ENCODE results near the gene LARGE1. TPM values are rescaled to one million over a fixed set of nuclear protein-coding genes. Genes with fewer than 3 reads are reported as not detected.

The LARGE1 gene
- total RNA-seq, 1 donor from 2014 or later: 0.89 TPM

- Mint-ChIP-seq H3K27me3 (ENCODE audit: low read depth) (no peaks in the 10 kb centered on the region), H3K4me1 (ENCODE audit: low read depth) (no peaks in the 10 kb centered on the region), H3K27ac (no peak overlapping the region), H3K36me3 (ENCODE audit: low read depth) (no peaks in the 10 kb centered on the region), H3K4me3 (ENCODE audit: low read depth) (no peak overlapping the region), H3K9me3 (peaks cover 5% of the 10 kb centered on the region)
- no peak for DNase-seq (ENCODE audit: low spot score)
- intact Hi-C loops (cut with micrococcal nuclease): no loop called here
These were observed 336.1 kb downstream of the LARGE1 start for GRCh38 chr22:33584152-33584551.

- DNase-seq (ENCODE audit: low spot score): no peak
- intact Hi-C loops (cut with micrococcal nuclease): no loop called here
- Mint-ChIP-seq H3K27me3 (ENCODE audit: low read depth) (no peaks in the 10 kb centered on the region), H3K4me1 (ENCODE audit: low read depth) (no peaks in the 10 kb centered on the region), H3K9me3 (peaks cover 5% of the 10 kb centered on the region), H3K36me3 (ENCODE audit: low read depth) (no peaks in the 10 kb centered on the region), H3K4me3 (ENCODE audit: low read depth) (no peak overlapping the region), H3K27ac (no peak overlapping the region)
These were observed 337.4 kb downstream of the LARGE1 start for GRCh38 chr22:33582822-33583400.

DNA sequence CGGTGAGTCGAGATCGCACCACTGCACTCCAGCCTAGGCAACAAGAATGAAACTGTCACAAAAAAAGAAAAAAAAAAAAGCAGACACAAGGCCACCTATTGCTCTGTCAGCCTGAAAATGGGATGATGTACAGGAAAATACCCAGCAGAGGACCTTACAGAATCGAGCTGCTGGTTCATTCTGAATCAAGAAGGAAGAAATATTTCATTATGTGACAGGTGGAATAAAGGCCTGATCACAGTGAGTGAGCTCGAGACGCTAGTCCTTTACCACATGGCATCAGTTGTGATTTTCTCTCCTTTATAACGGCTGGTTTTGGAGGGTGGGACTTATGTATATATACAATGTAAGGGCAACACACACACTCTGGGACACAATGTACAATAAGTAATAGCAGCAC, 340.0 kb downstream of the LARGE1 start:
- H3K27me3 Mint-ChIP-seq (ENCODE audit: low read depth): no peaks in the 10 kb centered on the region
- H3K4me1 Mint-ChIP-seq (ENCODE audit: low read depth): no peaks in the 10 kb centered on the region
- no peaks in the 10 kb centered on the region for H3K36me3 Mint-ChIP-seq (ENCODE audit: low read depth)
- no peak for DNase-seq (ENCODE audit: low spot score)
- peaks cover 3% of the 10 kb centered on the region for H3K9me3 Mint-ChIP-seq
- H3K4me3 Mint-ChIP-seq (ENCODE audit: low read depth): no peak overlapping the region
- no peak overlapping the region for H3K27ac Mint-ChIP-seq
- intact Hi-C loops (cut with micrococcal nuclease): no loop called here

DNA sequence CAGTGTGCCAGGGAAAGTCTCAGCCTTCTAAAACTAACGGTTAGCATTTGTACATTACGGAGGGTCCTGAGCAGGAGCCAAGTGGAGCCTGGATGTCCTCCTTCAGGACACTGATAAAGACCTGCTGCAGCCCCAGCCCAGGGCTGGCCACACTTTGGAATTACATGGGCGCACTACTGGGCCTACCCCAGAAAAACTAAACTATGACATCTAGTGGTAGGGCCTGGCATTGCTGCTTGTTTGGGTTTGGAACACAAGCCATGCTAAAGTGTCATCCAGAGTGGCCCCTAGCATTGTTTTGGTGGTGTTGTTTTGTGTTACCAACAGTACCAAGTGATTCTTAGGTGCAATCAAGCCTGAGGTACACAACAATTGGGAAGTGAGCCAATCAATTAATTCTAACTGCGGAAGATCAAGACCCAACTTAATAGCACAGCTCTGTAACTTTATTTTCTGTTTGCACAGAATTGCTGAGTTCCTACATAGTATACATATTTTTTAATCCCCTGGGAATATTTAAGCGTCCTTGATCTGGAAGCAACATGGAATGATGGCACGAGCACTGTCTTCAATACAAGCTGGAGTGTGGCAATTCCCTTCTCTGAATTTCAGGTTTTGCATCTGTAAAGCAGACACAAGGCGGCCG, 340.7 kb downstream of the LARGE1 start:
- intact Hi-C loops (cut with micrococcal nuclease): loop anchor here (1.0 kb wide), 1 partner anchor 60 kb away; no protein-coding TSS in a partner anchor
- Mint-ChIP-seq H3K27ac (no peak overlapping the region), H3K9me3 (no peaks in the 10 kb centered on the region), H3K36me3 (ENCODE audit: low read depth) (no peaks in the 10 kb centered on the region), H3K4me1 (ENCODE audit: low read depth) (no peaks in the 10 kb centered on the region), H3K4me3 (ENCODE audit: low read depth) (no peak overlapping the region), H3K27me3 (ENCODE audit: low read depth) (no peaks in the 10 kb centered on the region)
- DNase-seq (ENCODE audit: low spot score): peak; percentile 17

- no peak for DNase-seq (ENCODE audit: low spot score)
- no peaks in the 10 kb centered on the region for H3K36me3 Mint-ChIP-seq (ENCODE audit: low read depth)
- intact Hi-C loops (cut with micrococcal nuclease): loop anchor here (1.0 kb wide), 1 partner anchor 59 kb away; no protein-coding TSS in a partner anchor
- no peaks in the 10 kb centered on the region for H3K27me3 Mint-ChIP-seq (ENCODE audit: low read depth)
- no peaks in the 10 kb centered on the region for H3K4me1 Mint-ChIP-seq (ENCODE audit: low read depth)
- no peak overlapping the region for H3K4me3 Mint-ChIP-seq (ENCODE audit: low read depth)
- no peak overlapping the region for H3K27ac Mint-ChIP-seq
- H3K9me3 Mint-ChIP-seq: no peaks in the 10 kb centered on the region
These were observed 341.5 kb downstream of the LARGE1 start for GRCh38 chr22:33578752-33579151.

DNA sequence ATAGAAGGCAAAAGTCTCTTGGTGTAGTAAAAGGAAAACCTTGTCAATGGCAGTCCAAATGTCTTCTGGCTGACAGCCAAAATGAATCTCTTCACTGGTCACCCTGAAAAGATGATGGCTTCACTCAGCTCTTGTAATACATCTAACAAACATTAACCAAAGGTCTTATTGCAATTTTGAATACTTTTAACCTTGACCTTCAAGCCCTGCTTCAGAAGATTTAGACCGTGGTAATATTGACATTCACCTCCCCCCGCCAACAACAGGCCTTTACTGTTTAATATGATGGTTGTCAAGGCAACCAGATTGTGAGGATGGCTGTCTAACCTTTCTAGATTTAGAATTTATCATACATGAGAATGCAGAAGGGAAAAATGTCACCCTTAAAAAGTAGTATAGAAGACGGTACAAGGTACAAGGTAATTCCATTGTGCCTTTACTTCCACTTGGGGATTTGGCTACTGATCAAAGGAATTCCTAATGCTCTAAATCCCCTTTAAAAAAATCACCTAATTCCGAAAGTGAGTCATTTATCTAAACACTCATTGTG, 342.3 kb downstream of the LARGE1 start:
- no peaks in the 10 kb centered on the region for H3K27me3 Mint-ChIP-seq (ENCODE audit: low read depth)
- no peak for DNase-seq (ENCODE audit: low spot score)
- intact Hi-C loops (cut with micrococcal nuclease): no loop called here
- no peaks in the 10 kb centered on the region for H3K4me1 Mint-ChIP-seq (ENCODE audit: low read depth)
- no peak overlapping the region for H3K27ac Mint-ChIP-seq
- no peaks in the 10 kb centered on the region for H3K9me3 Mint-ChIP-seq
- H3K4me3 Mint-ChIP-seq (ENCODE audit: low read depth): no peak overlapping the region
- no peaks in the 10 kb centered on the region for H3K36me3 Mint-ChIP-seq (ENCODE audit: low read depth)

DNA sequence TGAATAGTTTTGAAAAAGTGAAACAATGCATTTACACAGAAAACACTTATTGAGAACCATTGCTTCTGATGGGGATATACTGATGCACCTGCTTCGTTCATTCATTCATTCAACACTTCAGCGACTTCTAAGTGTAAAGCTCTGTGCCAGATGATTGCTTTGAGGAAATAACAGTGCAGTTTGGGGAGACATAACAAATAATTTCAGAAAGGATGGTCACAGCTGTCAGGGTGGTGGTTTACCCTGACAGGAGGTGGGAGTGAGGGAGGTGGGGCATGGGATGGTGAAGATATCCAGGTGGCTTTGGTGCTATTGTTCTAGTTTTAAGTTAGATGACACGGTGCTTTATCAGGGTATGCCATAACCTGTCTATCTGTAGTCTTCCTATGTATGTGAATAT, 344.1 kb downstream of the LARGE1 start:
- no peak overlapping the region for H3K4me3 Mint-ChIP-seq (ENCODE audit: low read depth)
- no peaks in the 10 kb centered on the region for H3K27me3 Mint-ChIP-seq (ENCODE audit: low read depth)
- no peaks in the 10 kb centered on the region for H3K4me1 Mint-ChIP-seq (ENCODE audit: low read depth)
- H3K36me3 Mint-ChIP-seq (ENCODE audit: low read depth): no peaks in the 10 kb centered on the region
- H3K27ac Mint-ChIP-seq: no peak overlapping the region
- no peaks in the 10 kb centered on the region for H3K9me3 Mint-ChIP-seq
- intact Hi-C loops (cut with micrococcal nuclease): no loop called here
- DNase-seq (ENCODE audit: low spot score): no peak

GRCh38 chr22:33575771-33576170, 344.5 kb downstream of the LARGE1 start:
- no peaks in the 10 kb centered on the region for H3K36me3 Mint-ChIP-seq (ENCODE audit: low read depth)
- no peak overlapping the region for H3K4me3 Mint-ChIP-seq (ENCODE audit: low read depth)
- no peaks in the 10 kb centered on the region for H3K4me1 Mint-ChIP-seq (ENCODE audit: low read depth)
- intact Hi-C loops (cut with micrococcal nuclease): no loop called here
- no peaks in the 10 kb centered on the region for H3K9me3 Mint-ChIP-seq
- no peaks in the 10 kb centered on the region for H3K27me3 Mint-ChIP-seq (ENCODE audit: low read depth)
- DNase-seq (ENCODE audit: low spot score): no peak
- H3K27ac Mint-ChIP-seq: no peak overlapping the region

DNA sequence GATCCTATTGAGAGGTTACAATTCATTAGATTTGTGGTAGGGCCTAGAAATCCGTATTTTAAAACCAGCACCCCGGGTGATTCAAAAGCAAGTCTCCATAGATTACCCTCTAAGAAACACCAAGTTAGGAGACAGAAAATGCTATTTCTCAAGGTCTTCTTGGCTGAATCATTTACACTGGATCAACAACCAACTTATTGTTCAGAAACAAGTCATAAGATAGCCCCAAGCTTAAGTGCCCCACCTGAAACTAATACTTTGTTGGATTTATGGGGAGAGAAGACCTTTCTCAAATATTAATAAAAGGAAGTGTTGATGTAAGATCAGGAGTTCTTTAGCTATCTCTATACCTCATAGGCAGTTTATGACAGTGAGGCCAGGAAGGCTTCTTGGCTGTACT, 345.2 kb downstream of the LARGE1 start:
- H3K27me3 Mint-ChIP-seq (ENCODE audit: low read depth): no peaks in the 10 kb centered on the region
- no peaks in the 10 kb centered on the region for H3K4me1 Mint-ChIP-seq (ENCODE audit: low read depth)
- no peak overlapping the region for H3K4me3 Mint-ChIP-seq (ENCODE audit: low read depth)
- no peak overlapping the region for H3K27ac Mint-ChIP-seq
- H3K36me3 Mint-ChIP-seq (ENCODE audit: low read depth): no peaks in the 10 kb centered on the region
- intact Hi-C loops (cut with micrococcal nuclease): no loop called here
- DNase-seq (ENCODE audit: low spot score): no peak
- no peaks in the 10 kb centered on the region for H3K9me3 Mint-ChIP-seq

- no peak overlapping the region for H3K4me3 Mint-ChIP-seq (ENCODE audit: low read depth)
- H3K27ac Mint-ChIP-seq: no peak overlapping the region
- DNase-seq (ENCODE audit: low spot score): no peak
- no peaks in the 10 kb centered on the region for H3K27me3 Mint-ChIP-seq (ENCODE audit: low read depth)
- intact Hi-C loops (cut with micrococcal nuclease): no loop called here
- H3K36me3 Mint-ChIP-seq (ENCODE audit: low read depth): no peaks in the 10 kb centered on the region
- H3K9me3 Mint-ChIP-seq: no peaks in the 10 kb centered on the region
- H3K4me1 Mint-ChIP-seq (ENCODE audit: low read depth): no peaks in the 10 kb centered on the region
These were observed 346.8 kb downstream of the LARGE1 start for GRCh38 chr22:33573479-33573878.

- Mint-ChIP-seq H3K4me3 (ENCODE audit: low read depth) (no peak overlapping the region), H3K9me3 (peaks cover 8% of the 10 kb centered on the region), H3K27me3 (ENCODE audit: low read depth) (no peaks in the 10 kb centered on the region), H3K27ac (no peak overlapping the region), H3K36me3 (ENCODE audit: low read depth) (no peaks in the 10 kb centered on the region), H3K4me1 (ENCODE audit: low read depth) (peaks cover 2% of the 10 kb centered on the region)
- DNase-seq (ENCODE audit: low spot score): no peak
- intact Hi-C loops (cut with micrococcal nuclease): no loop called here
These were observed 348.2 kb downstream of the LARGE1 start for GRCh38 chr22:33572086-33572485.

- no peaks in the 10 kb centered on the region for H3K36me3 Mint-ChIP-seq (ENCODE audit: low read depth)
- no peak overlapping the region for H3K4me3 Mint-ChIP-seq (ENCODE audit: low read depth)
- H3K4me1 Mint-ChIP-seq (ENCODE audit: low read depth): peaks cover 3% of the 10 kb centered on the region
- H3K27me3 Mint-ChIP-seq (ENCODE audit: low read depth): no peaks in the 10 kb centered on the region
- H3K27ac Mint-ChIP-seq: no peak overlapping the region
- DNase-seq (ENCODE audit: low spot score): no peak
- intact Hi-C loops (cut with micrococcal nuclease): no loop called here
- peaks cover 8% of the 10 kb centered on the region for H3K9me3 Mint-ChIP-seq
These were observed 350.2 kb downstream of the LARGE1 start for GRCh38 chr22:33570110-33570509.

DNA sequence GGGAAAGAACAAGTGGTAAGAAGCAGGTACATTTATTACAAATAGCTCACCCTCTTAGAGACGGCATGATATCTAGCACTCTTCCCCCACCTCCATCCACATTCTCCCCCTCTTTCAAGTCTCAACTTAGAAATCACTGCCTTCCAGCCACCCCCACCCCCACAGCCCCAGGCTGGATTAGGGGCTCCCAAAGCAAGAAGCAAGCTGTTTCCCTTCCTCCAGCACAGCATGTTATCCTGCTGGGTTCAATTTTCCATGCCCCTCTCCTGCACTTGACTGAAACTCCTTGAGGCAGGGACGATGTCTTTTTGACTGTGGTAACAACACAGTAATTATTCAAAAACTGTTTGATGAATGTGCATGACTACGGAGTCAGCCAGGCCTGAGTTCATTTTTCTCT, 350.7 kb downstream of the LARGE1 start:
- no peak for DNase-seq (ENCODE audit: low spot score)
- H3K36me3 Mint-ChIP-seq (ENCODE audit: low read depth): no peaks in the 10 kb centered on the region
- H3K27me3 Mint-ChIP-seq (ENCODE audit: low read depth): no peaks in the 10 kb centered on the region
- peaks cover 11% of the 10 kb centered on the region for H3K9me3 Mint-ChIP-seq
- H3K4me1 Mint-ChIP-seq (ENCODE audit: low read depth): peaks cover 3% of the 10 kb centered on the region
- intact Hi-C loops (cut with micrococcal nuclease): no loop called here
- no peak overlapping the region for H3K4me3 Mint-ChIP-seq (ENCODE audit: low read depth)
- no peak overlapping the region for H3K27ac Mint-ChIP-seq
